H9 (cell line): ENCODE measurements around the gene FAM209A. TPM values are rescaled to one million over a fixed set of nuclear protein-coding genes. Genes with fewer than 3 reads are reported as not detected.

Experiments
- DNase-seq: peaks from one replicate; pipeline ENCODE4 v3.0.0-alpha.2; 2017
- H2AFZ ChIP-seq: one replicate; pipeline ENCODE4 v1.6.1; 2013; ENCODE audit warnings: mild to moderate bottlenecking, low read length, control low read depth, moderate library complexity
- H2AK5ac ChIP-seq: 2 replicates; pipeline ENCODE4 v1.6.1; 2013; ENCODE audit warnings: low read length, control low read depth, mixed read lengths; ENCODE audit not compliant: insufficient read length
- H2BK120ac ChIP-seq: one replicate; pipeline ENCODE4 v1.6.1; 2013; ENCODE audit warnings: low read depth, mild to moderate bottlenecking, low read length, control low read depth, inconsistent platforms; ENCODE audit not compliant: poor library complexity, severe bottlenecking
- H2BK12ac ChIP-seq: 2 replicates; pipeline ENCODE4 v1.6.1; 2013; ENCODE audit warnings: low read length, control low read depth, mixed read lengths, low read depth; ENCODE audit not compliant: insufficient read length
- H2BK15ac ChIP-seq: 2 replicates; pipeline ENCODE4 v1.6.1; 2013; ENCODE audit warnings: low read depth, low read length, control low read depth
- H2BK20ac ChIP-seq: one replicate; pipeline ENCODE4 v1.6.1; 2013; ENCODE audit warnings: low read depth, mild to moderate bottlenecking, low read length, control low read depth, inconsistent platforms; ENCODE audit not compliant: poor library complexity, severe bottlenecking
- H2BK5ac ChIP-seq: 2 replicates; pipeline ENCODE4 v1.6.1; 2013; ENCODE audit warnings: low read length, control low read depth, mixed read lengths; ENCODE audit not compliant: insufficient read length
- H3K14ac ChIP-seq: 2 replicates; pipeline ENCODE4 v1.6.1; 2013; ENCODE audit warnings: low read length, control low read depth; ENCODE audit not compliant: insufficient read depth
- H3K18ac ChIP-seq: 2 replicates; pipeline ENCODE4 v1.6.1; 2013; ENCODE audit warnings: low read depth, mild to moderate bottlenecking, mixed read lengths, low read length, control low read depth; ENCODE audit not compliant: insufficient read length
- H3K23ac ChIP-seq: 2 replicates; pipeline ENCODE4 v1.6.1; 2013; ENCODE audit warnings: low read length, control low read depth, mixed read lengths, low read depth; ENCODE audit not compliant: insufficient read length
- H3K23me2 ChIP-seq: 2 replicates; pipeline ENCODE4 v1.6.1; 2013; ENCODE audit warnings: low read depth, mild to moderate bottlenecking, mixed read lengths, low read length, control low read depth; ENCODE audit not compliant: insufficient read length, poor library complexity, severe bottlenecking
- H3K27ac ChIP-seq: 2 replicates; pipeline ENCODE4 v1.5.1; 2013; ENCODE audit warnings: low read length, control low read depth, mixed read lengths, low read depth; ENCODE audit not compliant: insufficient read length
- H3K27me3 ChIP-seq: 2 replicates; pipeline ENCODE4 v1.6.1; 2013; ENCODE audit warnings: low read length, control low read depth, inconsistent platforms; ENCODE audit not compliant: insufficient read depth
- H3K4ac ChIP-seq: 2 replicates; pipeline ENCODE4 v1.6.1; 2013; ENCODE audit warnings: low read depth, mild to moderate bottlenecking, control low read depth, inconsistent platforms, low read length, moderate library complexity
- H3K4me1 ChIP-seq: 2 replicates; pipeline ENCODE4 v1.6.1; 2013; ENCODE audit warnings: low read length, control low read depth, inconsistent platforms; ENCODE audit not compliant: insufficient read depth
- H3K4me2 ChIP-seq: 2 replicates; pipeline ENCODE4 v1.6.1; 2013; ENCODE audit warnings: low read length, control low read depth, mixed read lengths; ENCODE audit not compliant: insufficient read length, insufficient read depth
- H3K56ac ChIP-seq: 2 replicates; pipeline ENCODE4 v1.6.1; 2013; ENCODE audit warnings: low read depth, mild to moderate bottlenecking, mixed read lengths, low read length, control low read depth; ENCODE audit not compliant: insufficient read length
- H3K79me1 ChIP-seq: 2 replicates; pipeline ENCODE4 v1.6.1; 2013; ENCODE audit warnings: low read depth, mild to moderate bottlenecking, moderate library complexity, low read length, control low read depth, inconsistent platforms; ENCODE audit not compliant: insufficient read depth, poor library complexity, severe bottlenecking
- H3K79me2 ChIP-seq: 2 replicates; pipeline ENCODE4 v1.6.1; 2013; ENCODE audit warnings: low read length, control low read depth, inconsistent platforms; ENCODE audit not compliant: insufficient read depth
- H3K9ac ChIP-seq: 2 replicates; pipeline ENCODE4 v1.6.1; 2013; ENCODE audit warnings: low read length, control low read depth, mixed read lengths; ENCODE audit not compliant: insufficient read length; ENCODE audit errors: extremely low read depth
- H3K9me3 ChIP-seq: one replicate; pipeline ENCODE4 v1.6.1; 2013; ENCODE audit warnings: low read depth, low read length, inconsistent platforms; ENCODE audit not compliant: control insufficient read depth
- H3T11ph ChIP-seq: one replicate; pipeline ENCODE4 v1.6.1; 2013; ENCODE audit warnings: mild to moderate bottlenecking, low read length, control low read depth, inconsistent platforms
- H4K20me1 ChIP-seq: one replicate; pipeline ENCODE4 v1.6.1; 2013; ENCODE audit not compliant: control insufficient read depth, insufficient read length, insufficient read depth
- H4K5ac ChIP-seq: 2 replicates; pipeline ENCODE4 v1.6.1; 2013; ENCODE audit warnings: low read depth, mild to moderate bottlenecking, mixed read lengths, low read length, control low read depth; ENCODE audit not compliant: insufficient read length
- H4K8ac ChIP-seq: replicated peaks from 2 replicates; pipeline ENCODE4 v1.6.1; 2013; ENCODE audit warnings: low read length, control low read depth, mixed read lengths, low read depth; ENCODE audit not compliant: insufficient read length
- H4K91ac ChIP-seq: 2 replicates; pipeline ENCODE4 v1.6.1; 2013; ENCODE audit warnings: low read depth, mild to moderate bottlenecking, moderate library complexity, mixed read lengths, low read length, control low read depth; ENCODE audit not compliant: insufficient read length
- H3K27ac Mint-ChIP-seq, 3 experiments: 2 replicates in 2 of 3; 3 replicates in 1 of 3; pipeline ENCODE4 v1.8.0; 2020 to 2021; ENCODE audit warnings: mixed read lengths in 3 of 3, mild to moderate bottlenecking in 1 of 3, moderate library complexity in 1 of 3
- H3K27me3 Mint-ChIP-seq: 2 replicates; pipeline ENCODE4 v1.8.0; 2021; ENCODE audit warnings: low read depth, mild to moderate bottlenecking, moderate library complexity, mixed read lengths
- H3K36me3 Mint-ChIP-seq, 3 experiments: 2 replicates in 2 of 3; 3 replicates in 1 of 3; pipeline ENCODE4 v1.8.0; 2020 to 2021; ENCODE audit warnings: low read depth in 3 of 3, mixed read lengths in 3 of 3; ENCODE audit not compliant: insufficient read depth in 1 of 3
- H3K4me1 Mint-ChIP-seq, 2 experiments: 2 replicates each; pipeline ENCODE4 v1.8.0; 2020; ENCODE audit warnings: mixed read lengths in 2 of 2
- H3K4me3 Mint-ChIP-seq, 2 experiments: 2 replicates in 1 of 2; 3 replicates in 1 of 2; pipeline ENCODE4 v1.8.0; 2020 to 2021; ENCODE audit warnings: mild to moderate bottlenecking in 2 of 2, mixed read lengths in 2 of 2, moderate library complexity in 1 of 2
- H3K9me3 Mint-ChIP-seq, 2 experiments: 2 replicates in 1 of 2; 3 replicates in 1 of 2; pipeline ENCODE4 v1.8.0; 2020; ENCODE audit warnings: mild to moderate bottlenecking in 2 of 2, mixed read lengths in 2 of 2, moderate library complexity in 1 of 2
- CTCF ChIP-seq: fragments of 200-600 bp; sonication (generic); conservative IDR thresholded peaks from 3 replicates; pipeline ENCODE4 v1.8.0; 2021; ENCODE audit warnings: antibody characterized with exemption, mild to moderate bottlenecking
- WGBS: extraction: QIAGEN DNeasy Blood & Tissue Kit; methylation state at CpG from one replicate; pipeline ENCODE4 v1.1.7; 2013; ENCODE audit warnings: missing lambda C conversion rate, low lambda C conversion rate, mixed read lengths; ENCODE audit not compliant: insufficient read length; ENCODE audit errors: extremely low coverage; 5-methylcytosine and 5-hydroxymethylcytosine counted together
- total RNA-seq: library from RNA; stranded (reverse); gene quantifications from 2 replicates; pipeline ENCODE4 v1.2.1, GENCODE V29; 2021

The FAM209A gene
- total RNA-seq, 1 experiment from 2014 or later = not detected

- H3K27ac ChIP-seq = no peak overlapping the region
- no peak overlapping the region for H3K23ac ChIP-seq
- Mint-ChIP-seq H3K27ac (no peak overlapping the region), H3K4me1 (no peaks in the 10 kb centered on the region), H3K27me3 (peaks cover 2% of the 10 kb centered on the region; the same call in 1 of the 2 replicates), H3K4me3 (no peak overlapping the region), H3K9me3 (no peaks in the 10 kb centered on the region; a peak in 2 of 5 replicates), H3K36me3 (no peaks in the 10 kb centered on the region)
- H3K4ac ChIP-seq = no peak overlapping the region
- H3K9ac ChIP-seq = no peak overlapping the region
- no peak overlapping the region for H3K56ac ChIP-seq
- TF ChIP-seq CTCF = no peak
- no peak overlapping the region for H3K18ac ChIP-seq
- H2BK12ac ChIP-seq = no peak overlapping the region
- WGBS = no CpG with 5 or more reads among the region's 9 CpGs
- H4K20me1 ChIP-seq = no peaks in the 10 kb centered on the region
- H2BK15ac ChIP-seq = no peak overlapping the region
- H3T11ph ChIP-seq = no peak overlapping the region
- no peak overlapping the region for H4K5ac ChIP-seq
- H4K91ac ChIP-seq = no peak overlapping the region
- no peak overlapping the region for H2BK20ac ChIP-seq
- H2AFZ ChIP-seq = no peak overlapping the region
- H3K9me3 ChIP-seq = no peaks in the 10 kb centered on the region
- H2BK5ac ChIP-seq = no peak overlapping the region
- no peak overlapping the region for H3K14ac ChIP-seq
- no peak overlapping the region for H2BK120ac ChIP-seq
- no peaks in the 10 kb centered on the region for H3K27me3 ChIP-seq
- H3K4me2 ChIP-seq = no peak overlapping the region
- H3K23me2 ChIP-seq = no peaks in the 10 kb centered on the region
- H4K8ac ChIP-seq = no peak overlapping the region
- H2AK5ac ChIP-seq = no peak overlapping the region
- no peaks in the 10 kb centered on the region for H3K79me2 ChIP-seq
- no peaks in the 10 kb centered on the region for H3K79me1 ChIP-seq
- H3K4me1 ChIP-seq = no peaks in the 10 kb centered on the region
- no peak for DNase-seq
These were observed 18.0 kb downstream of the FAM209A start for GRCh38 chr20:56542489-56543030.
